HepG2 (cell line): ENCODE measurements around the gene AKAP12. TPM values are rescaled to one million over a fixed set of nuclear protein-coding genes. Genes with fewer than 3 reads are reported as not detected.

Source experiments
- AGO2 ChIP-seq: fragments of 200-400 bp; formaldehyde crosslinking; optimal IDR thresholded peaks from 2 replicates; pipeline ENCODE3; 2017; ENCODE audit warnings: mild to moderate bottlenecking, low read depth, low read length, moderate library complexity
- CBX5 ChIP-seq: sonication (generic); formaldehyde crosslinking; IDR thresholded peaks from 2 replicates; pipeline ENCODE4 v1.4.0; 2020; ENCODE audit warnings: missing genetic modification reagents, borderline replicate concordance
- DPF2 ChIP-seq: sonication (generic); formaldehyde crosslinking; IDR thresholded peaks from 2 replicates; pipeline ENCODE4 v1.4.0; 2020; ENCODE audit warnings: mild to moderate bottlenecking, low read depth, missing genetic modification reagents, borderline replicate concordance
- EED ChIP-seq: sonication (generic); formaldehyde crosslinking; IDR thresholded peaks from 2 replicates; pipeline ENCODE4 v1.5.0; 2020; ENCODE audit warnings: mild to moderate bottlenecking, missing genetic modification reagents
- GATA4 ChIP-seq: sonication (generic); IDR thresholded peaks from 2 replicates; pipeline ENCODE4 v1.6.1; 2016; ENCODE audit warnings: antibody characterized with exemption, low read depth, borderline replicate concordance
- GZF1 ChIP-seq: sonication (generic); formaldehyde crosslinking; IDR thresholded peaks from 2 replicates; pipeline ENCODE4 v1.5.1; 2020; ENCODE audit warnings: mild to moderate bottlenecking, missing genetic modification reagents
- JARID2 ChIP-seq: sonication (generic); formaldehyde crosslinking; IDR thresholded peaks from 2 replicates; pipeline ENCODE4 v1.8.1; 2023; ENCODE audit warnings: missing genetic modification reagents, inconsistent platforms; ENCODE audit not compliant: insufficient replicate concordance
- KLF12 ChIP-seq: sonication (generic); formaldehyde crosslinking; IDR thresholded peaks from 2 replicates; pipeline ENCODE4 v1.4.0; 2020; ENCODE audit warnings: missing genetic modification reagents, borderline replicate concordance
- RBM39 ChIP-seq: fragments of 200-400 bp; formaldehyde crosslinking; IDR thresholded peaks from one replicate; pipeline ENCODE4 v1.6.1; 2018; ENCODE audit warnings: antibody characterized with exemption, mild to moderate bottlenecking, low read depth, low read length; ENCODE audit not compliant: poor library complexity, severe bottlenecking
- WIZ ChIP-seq: sonication (generic); formaldehyde crosslinking; IDR thresholded peaks from 2 replicates; pipeline ENCODE4 v1.5.1; 2020; ENCODE audit warnings: mild to moderate bottlenecking, missing genetic modification reagents
- ZKSCAN8 ChIP-seq: IDR thresholded peaks from 2 replicates; pipeline ENCODE4 v1.6.1; 2016; ENCODE audit warnings: borderline replicate concordance, missing genetic modification reagents, missing compliant biosample characterization
- ZNF251 ChIP-seq: sonication (generic); formaldehyde crosslinking; IDR thresholded peaks from 2 replicates; pipeline ENCODE4 v1.9.0; 2021; ENCODE audit warnings: mild to moderate bottlenecking, missing genetic modification reagents
- ZNF383 ChIP-seq: sonication (generic); formaldehyde crosslinking; IDR thresholded peaks from 2 replicates; pipeline ENCODE4 v1.4.0; 2020; ENCODE audit warnings: missing genetic modification reagents, mild to moderate bottlenecking, borderline replicate concordance
- ZNF878 ChIP-seq: sonication (generic); formaldehyde crosslinking; IDR thresholded peaks from 2 replicates; pipeline ENCODE4 v1.8.1; 2023; ENCODE audit warnings: mild to moderate bottlenecking, missing genetic modification reagents, moderate library complexity
- ZSCAN30 ChIP-seq: sonication (generic); formaldehyde crosslinking; IDR thresholded peaks from 2 replicates; pipeline ENCODE4 v1.5.0; 2020; ENCODE audit warnings: mild to moderate bottlenecking, missing genetic modification reagents
- polyA plus RNA-seq, 8 experiments: library from polyadenylated mRNA; depleted of rRNA in 3 of 8; stranded (reverse) in 7 of 8; unstranded in 1 of 8; fragments of >200 nt; fragmentation: Illumina TruSeq in 4 of 8; extraction: Trizol in 4 of 8; gene quantifications; 2 replicates each; pipeline versions ENCODE4 v1.2.1 to v1.2.3, GENCODE V29; 2011 to 2016; ENCODE audit warnings: low read depth in 4 of 8, missing spikeins in 1 of 8, mixed read lengths in 1 of 8; ENCODE audit not compliant: insufficient read depth in 1 of 8
- total RNA-seq, 5 experiments: library from RNA; depleted of rRNA; stranded (reverse); fragments of >200 nt; fragmentation: Illumina TruSeq; extraction: Trizol; gene quantifications; 2 replicates each; pipeline ENCODE4 v1.2.3, GENCODE V29; 2016; ENCODE audit warnings: low read depth in 1 of 5
- TF ChIP-seq, protein P1 (sequence below): sonication (generic); formaldehyde crosslinking; IDR thresholded peaks from 2 replicates; pipeline ENCODE4 v1.4.0; 2020; ENCODE audit warnings: missing genetic modification reagents, borderline replicate concordance
- TF ChIP-seq, protein P2 (sequence below): sonication (generic); formaldehyde crosslinking; IDR thresholded peaks from 2 replicates; pipeline ENCODE4 v1.4.0; 2020; ENCODE audit warnings: missing genetic modification reagents
- TF ChIP-seq, protein P3 (sequence below): sonication (generic); formaldehyde crosslinking; IDR thresholded peaks from 2 replicates; pipeline ENCODE4 v1.8.1; 2023; ENCODE audit warnings: missing genetic modification reagents, inconsistent platforms, borderline replicate concordance
- TF ChIP-seq, protein P4 (sequence below): sonication (generic); formaldehyde crosslinking; IDR thresholded peaks from 2 replicates; pipeline ENCODE4 v1.8.1; 2023; ENCODE audit warnings: mild to moderate bottlenecking, missing genetic modification reagents

Gene AKAP12
- total and polyA plus RNA-seq, 2 of the 13 experiments (the other 11 are each of a cell fraction or from before 2014, with no cell fraction given): 10.6 to 19.0 TPM

DNA sequence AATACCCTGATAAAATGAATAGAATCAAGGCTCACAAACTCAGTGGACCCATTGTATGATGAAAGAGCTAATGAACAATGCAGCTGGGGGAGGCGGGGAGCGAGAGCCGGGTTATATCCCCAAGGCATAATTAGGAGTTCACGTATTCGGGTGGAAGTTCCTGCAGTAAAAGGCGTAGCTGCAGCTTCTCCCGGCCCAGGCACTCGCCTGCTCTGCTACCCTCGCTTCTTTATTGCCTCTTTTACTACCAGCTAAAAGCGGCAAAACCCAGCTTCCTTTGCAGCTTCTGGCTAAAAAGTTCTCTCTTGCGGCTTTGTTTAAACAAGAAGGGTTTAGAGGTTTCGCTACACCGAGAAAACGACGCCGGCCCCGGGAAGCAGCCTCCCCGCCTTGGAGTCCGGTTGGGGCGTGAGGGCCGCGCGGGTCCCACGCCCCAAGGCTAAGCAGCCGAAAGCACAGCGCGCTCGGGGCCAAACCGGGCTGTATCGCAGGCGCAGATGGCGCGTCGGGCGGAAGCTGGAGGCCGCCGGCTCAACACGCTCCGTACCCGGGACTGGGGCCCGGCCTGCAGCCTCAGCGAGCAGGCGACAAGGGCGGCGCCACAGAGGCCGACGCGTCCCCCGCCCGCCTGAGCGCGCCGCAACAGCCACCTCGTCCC, 150.0 kb downstream of the AKAP12 start (continued):
- TF ChIP-seq, protein P1, sequence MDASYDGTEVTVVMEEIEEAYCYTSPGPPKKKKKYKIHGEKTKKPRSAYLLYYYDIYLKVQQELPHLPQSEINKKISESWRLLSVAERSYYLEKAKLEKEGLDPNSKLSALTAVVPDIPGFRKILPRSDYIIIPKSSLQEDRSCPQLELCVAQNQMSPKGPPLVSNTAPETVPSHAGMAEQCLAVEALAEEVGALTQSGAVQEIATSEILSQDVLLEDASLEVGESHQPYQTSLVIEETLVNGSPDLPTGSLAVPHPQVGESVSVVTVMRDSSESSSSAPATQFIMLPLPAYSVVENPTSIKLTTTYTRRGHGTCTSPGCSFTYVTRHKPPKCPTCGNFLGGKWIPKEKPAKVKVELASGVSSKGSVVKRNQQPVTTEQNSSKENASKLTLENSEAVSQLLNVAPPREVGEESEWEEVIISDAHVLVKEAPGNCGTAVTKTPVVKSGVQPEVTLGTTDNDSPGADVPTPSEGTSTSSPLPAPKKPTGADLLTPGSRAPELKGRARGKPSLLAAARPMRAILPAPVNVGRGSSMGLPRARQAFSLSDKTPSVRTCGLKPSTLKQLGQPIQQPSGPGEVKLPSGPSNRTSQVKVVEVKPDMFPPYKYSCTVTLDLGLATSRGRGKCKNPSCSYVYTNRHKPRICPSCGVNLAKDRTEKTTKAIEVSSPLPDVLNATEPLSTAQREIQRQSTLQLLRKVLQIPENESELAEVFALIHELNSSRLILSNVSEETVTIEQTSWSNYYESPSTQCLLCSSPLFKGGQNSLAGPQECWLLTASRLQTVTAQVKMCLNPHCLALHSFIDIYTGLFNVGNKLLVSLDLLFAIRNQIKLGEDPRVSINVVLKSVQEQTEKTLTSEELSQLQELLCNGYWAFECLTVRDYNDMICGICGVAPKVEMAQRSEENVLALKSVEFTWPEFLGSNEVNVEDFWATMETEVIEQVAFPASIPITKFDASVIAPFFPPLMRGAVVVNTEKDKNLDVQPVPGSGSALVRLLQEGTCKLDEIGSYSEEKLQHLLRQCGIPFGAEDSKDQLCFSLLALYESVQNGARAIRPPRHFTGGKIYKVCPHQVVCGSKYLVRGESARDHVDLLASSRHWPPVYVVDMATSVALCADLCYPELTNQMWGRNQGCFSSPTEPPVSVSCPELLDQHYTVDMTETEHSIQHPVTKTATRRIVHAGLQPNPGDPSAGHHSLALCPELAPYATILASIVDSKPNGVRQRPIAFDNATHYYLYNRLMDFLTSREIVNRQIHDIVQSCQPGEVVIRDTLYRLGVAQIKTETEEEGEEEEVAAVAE: 0 out of 2 replicates have a peak, but pooled peaks have one; percentile 63
- TF ChIP-seq EED (CRISPR knock-in tag) (peak; percentile 88), AGO2 (peak; percentile 97), DPF2 (CRISPR knock-in tag) (0 out of 2 replicates have a peak, but pooled peaks have one; percentile 16), WIZ (CRISPR knock-in tag) (peak; percentile 70; the same call in 1 of the 2 replicates), ZKSCAN8 (CRISPR knock-in tag) (peak; percentile 26; the same call in 1 of the 2 replicates), ZNF878 (CRISPR knock-in tag) (no peak), ZSCAN30 (peak; percentile 67; the same call in 1 of the 2 replicates), GATA4 (no peak; the same call in 1 of the 2 replicates), JARID2 (CRISPR knock-in tag) (no peak), KLF12 (peak; percentile 98), ZNF383 (CRISPR knock-in tag) (no peak), RBM39 (peak; percentile 99), CBX5 (peak; percentile 30; the same call in 1 of the 2 replicates), GZF1 (CRISPR knock-in tag) (0 out of 2 replicates have a peak, but pooled peaks have one; percentile 75), ZNF251 (CRISPR knock-in tag) (0 out of 2 replicates have a peak, but pooled peaks have one; percentile 56)
- TF ChIP-seq, protein P2, sequence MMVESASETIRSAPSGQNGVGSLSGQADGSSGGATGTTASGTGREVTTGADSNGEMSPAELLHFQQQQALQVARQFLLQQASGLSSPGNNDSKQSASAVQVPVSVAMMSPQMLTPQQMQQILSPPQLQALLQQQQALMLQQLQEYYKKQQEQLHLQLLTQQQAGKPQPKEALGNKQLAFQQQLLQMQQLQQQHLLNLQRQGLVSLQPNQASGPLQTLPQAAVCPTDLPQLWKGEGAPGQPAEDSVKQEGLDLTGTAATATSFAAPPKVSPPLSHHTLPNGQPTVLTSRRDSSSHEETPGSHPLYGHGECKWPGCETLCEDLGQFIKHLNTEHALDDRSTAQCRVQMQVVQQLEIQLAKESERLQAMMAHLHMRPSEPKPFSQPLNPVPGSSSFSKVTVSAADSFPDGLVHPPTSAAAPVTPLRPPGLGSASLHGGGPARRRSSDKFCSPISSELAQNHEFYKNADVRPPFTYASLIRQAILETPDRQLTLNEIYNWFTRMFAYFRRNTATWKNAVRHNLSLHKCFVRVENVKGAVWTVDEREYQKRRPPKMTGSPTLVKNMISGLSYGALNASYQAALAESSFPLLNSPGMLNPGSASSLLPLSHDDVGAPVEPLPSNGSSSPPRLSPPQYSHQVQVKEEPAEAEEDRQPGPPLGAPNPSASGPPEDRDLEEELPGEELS (CRISPR knock-in tag): peak; percentile 52; the same call in 1 of the 2 replicates
- TF ChIP-seq, protein P3, sequence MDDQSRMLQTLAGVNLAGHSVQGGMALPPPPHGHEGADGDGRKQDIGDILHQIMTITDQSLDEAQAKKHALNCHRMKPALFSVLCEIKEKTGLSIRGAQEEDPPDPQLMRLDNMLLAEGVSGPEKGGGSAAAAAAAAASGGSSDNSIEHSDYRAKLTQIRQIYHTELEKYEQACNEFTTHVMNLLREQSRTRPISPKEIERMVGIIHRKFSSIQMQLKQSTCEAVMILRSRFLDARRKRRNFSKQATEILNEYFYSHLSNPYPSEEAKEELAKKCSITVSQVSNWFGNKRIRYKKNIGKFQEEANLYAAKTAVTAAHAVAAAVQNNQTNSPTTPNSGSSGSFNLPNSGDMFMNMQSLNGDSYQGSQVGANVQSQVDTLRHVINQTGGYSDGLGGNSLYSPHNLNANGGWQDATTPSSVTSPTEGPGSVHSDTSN (CRISPR knock-in tag): 0 out of 2 replicates have a peak, but pooled peaks have one; percentile 28
- TF ChIP-seq, protein P4, sequence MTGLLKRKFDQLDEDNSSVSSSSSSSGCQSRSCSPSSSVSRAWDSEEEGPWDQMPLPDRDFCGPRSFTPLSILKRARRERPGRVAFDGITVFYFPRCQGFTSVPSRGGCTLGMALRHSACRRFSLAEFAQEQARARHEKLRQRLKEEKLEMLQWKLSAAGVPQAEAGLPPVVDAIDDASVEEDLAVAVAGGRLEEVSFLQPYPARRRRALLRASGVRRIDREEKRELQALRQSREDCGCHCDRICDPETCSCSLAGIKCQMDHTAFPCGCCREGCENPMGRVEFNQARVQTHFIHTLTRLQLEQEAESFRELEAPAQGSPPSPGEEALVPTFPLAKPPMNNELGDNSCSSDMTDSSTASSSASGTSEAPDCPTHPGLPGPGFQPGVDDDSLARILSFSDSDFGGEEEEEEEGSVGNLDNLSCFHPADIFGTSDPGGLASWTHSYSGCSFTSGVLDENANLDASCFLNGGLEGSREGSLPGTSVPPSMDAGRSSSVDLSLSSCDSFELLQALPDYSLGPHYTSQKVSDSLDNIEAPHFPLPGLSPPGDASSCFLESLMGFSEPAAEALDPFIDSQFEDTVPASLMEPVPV (CRISPR knock-in tag): no peak; the same call in 1 of the 2 replicates
